Neural cell (in vitro differentiated cells): ENCODE measurements around the gene NELFA. TPM values are rescaled to one million over a fixed set of nuclear protein-coding genes. Genes with fewer than 3 reads are reported as not detected.

Source experiments
- H2AFZ ChIP-seq: fragments of 200-600, 300-800 bp; sonication (generic), shearing (Covaris generic); 2 replicates; pipeline ENCODE4 v1.6.0; 2014; ENCODE audit warnings: low read depth, mild to moderate bottlenecking, antibody characterized with exemption, low read length, moderate library complexity
- H3F3A ChIP-seq: fragments of 200-600 bp; shearing (Covaris generic); 2 replicates; pipeline ENCODE4 v1.6.1; 2016; ENCODE audit warnings: mild to moderate bottlenecking, moderate library complexity, mixed read lengths, antibody characterized with exemption, low read length; ENCODE audit not compliant: insufficient read depth, poor library complexity, severe bottlenecking
- H3K27ac ChIP-seq: fragments of 200-600, 300-800 bp; sonication (generic), shearing (Covaris generic); 2 replicates; pipeline ENCODE4 v1.5.1; 2014; ENCODE audit warnings: mild to moderate bottlenecking, low read length, moderate library complexity
- H3K27me3 ChIP-seq: fragments of 300-800, 200-600 bp; sonication (generic), shearing (Covaris generic); 2 replicates; pipeline ENCODE4 v1.6.0; 2014; ENCODE audit warnings: mild to moderate bottlenecking, low read depth, low read length, moderate library complexity; ENCODE audit not compliant: insufficient read depth
- H3K36me3 ChIP-seq: fragments of 300-800, 200-600 bp; sonication (generic), shearing (Covaris generic); 2 replicates; pipeline ENCODE4 v1.5.1; 2014; ENCODE audit warnings: mild to moderate bottlenecking, antibody characterized with exemption, low read length, moderate library complexity; ENCODE audit not compliant: insufficient read depth
- H3K4me2 ChIP-seq: fragments of 300-800, 200-600 bp; sonication (generic), shearing (Covaris generic); 2 replicates; pipeline ENCODE4 v1.6.0; 2014; ENCODE audit warnings: mild to moderate bottlenecking, low read length
- H3K4me3 ChIP-seq: fragments of 300-800, 200-600 bp; sonication (generic), shearing (Covaris generic); 2 replicates; pipeline ENCODE4 v1.5.1; 2014; ENCODE audit warnings: mild to moderate bottlenecking, low read length, moderate library complexity
- H3K79me2 ChIP-seq: fragments of 200-600 bp; shearing (Covaris generic); replicated peaks from 2 replicates; pipeline ENCODE4 v1.6.0; 2014; ENCODE audit warnings: mild to moderate bottlenecking, low read length, moderate library complexity; ENCODE audit not compliant: insufficient read depth
- H3K9ac ChIP-seq: fragments of 300-800, 200-600 bp; sonication (generic), shearing (Covaris generic); 2 replicates; pipeline ENCODE4 v1.6.1; 2016; ENCODE audit warnings: mild to moderate bottlenecking, low read length, mixed read lengths
- H3K9me2 ChIP-seq: fragments of 200-600 bp; shearing (Covaris generic); 2 replicates; pipeline ENCODE4 v1.6.1; 2016; ENCODE audit warnings: mild to moderate bottlenecking, low read length, mixed read lengths; ENCODE audit not compliant: insufficient read depth
- H3K9me3 ChIP-seq: fragments of 200-600, 300-800 bp; sonication (generic), shearing (Covaris generic); 2 replicates; pipeline ENCODE4 v1.6.1; 2016; ENCODE audit warnings: mild to moderate bottlenecking, mixed run types, low read length, moderate library complexity, mixed read lengths
- H4K20me1 ChIP-seq: fragments of 200-600 bp; shearing (Covaris generic); 2 replicates; pipeline ENCODE4 v1.6.1; 2016; ENCODE audit warnings: mild to moderate bottlenecking, mixed run types; ENCODE audit not compliant: insufficient read depth
- EP300 ChIP-seq: fragments of 450-650 bp; conservative IDR thresholded peaks from 2 replicates; pipeline ENCODE4 v1.6.1; 2014; ENCODE audit warnings: antibody characterized with exemption, mild to moderate bottlenecking, moderate library complexity; ENCODE audit not compliant: poor library complexity, severe bottlenecking
- EZH2 ChIP-seq: fragments of 200-600, 300-800 bp; shearing (Covaris generic), sonication (generic); IDR thresholded peaks from 2 replicates; pipeline ENCODE4 v1.6.1; 2014; ENCODE audit warnings: antibody characterized with exemption, low read length, borderline replicate concordance, mild to moderate bottlenecking; ENCODE audit not compliant: insufficient read depth, poor library complexity, severe bottlenecking
- MXI1 ChIP-seq: fragments of 450-650 bp; conservative IDR thresholded peaks from 2 replicates; pipeline ENCODE4 v1.6.1; 2014; ENCODE audit warnings: antibody characterized with exemption, mild to moderate bottlenecking; ENCODE audit not compliant: poor library complexity, severe bottlenecking
- POLR2AphosphoS5 ChIP-seq: IDR thresholded peaks from 2 replicates; pipeline ENCODE4 v1.6.1; 2012
- RAD21 ChIP-seq: fragments of 450-650 bp; conservative IDR thresholded peaks from 2 replicates; pipeline ENCODE4 v1.6.1; 2014; ENCODE audit warnings: antibody characterized with exemption, mild to moderate bottlenecking, moderate library complexity
- SMC3 ChIP-seq: fragments of 450-650 bp; conservative IDR thresholded peaks from 2 replicates; pipeline ENCODE4 v1.6.1; 2014; ENCODE audit warnings: antibody characterized with exemption, mild to moderate bottlenecking, moderate library complexity; ENCODE audit not compliant: poor library complexity
- TAF1 ChIP-seq: IDR thresholded peaks from 2 replicates; pipeline ENCODE4 v1.6.1; 2012; ENCODE audit warnings: low read depth
- polyA plus RNA-seq: library from polyadenylated mRNA; depleted of rRNA; stranded (reverse); fragments of >200 nt; gene quantifications from 2 replicates; pipeline ENCODE4 v1.2.3, GENCODE V29; 2014
- TF ChIP-seq, protein P1 (sequence below): fragments of 450-650 bp; IDR thresholded peaks from 2 replicates; pipeline ENCODE4 v1.5.1; 2014; ENCODE audit warnings: antibody characterized with exemption, mild to moderate bottlenecking, moderate library complexity; ENCODE audit not compliant: poor library complexity, severe bottlenecking
- TF ChIP-seq, protein P2 (sequence below): IDR thresholded peaks from 2 replicates; pipeline ENCODE4 v1.6.1; 2012; ENCODE audit warnings: borderline replicate concordance

NELFA gene
- polyA plus RNA-seq, 1 donor from 2014 or later: 40.5 TPM

DNA sequence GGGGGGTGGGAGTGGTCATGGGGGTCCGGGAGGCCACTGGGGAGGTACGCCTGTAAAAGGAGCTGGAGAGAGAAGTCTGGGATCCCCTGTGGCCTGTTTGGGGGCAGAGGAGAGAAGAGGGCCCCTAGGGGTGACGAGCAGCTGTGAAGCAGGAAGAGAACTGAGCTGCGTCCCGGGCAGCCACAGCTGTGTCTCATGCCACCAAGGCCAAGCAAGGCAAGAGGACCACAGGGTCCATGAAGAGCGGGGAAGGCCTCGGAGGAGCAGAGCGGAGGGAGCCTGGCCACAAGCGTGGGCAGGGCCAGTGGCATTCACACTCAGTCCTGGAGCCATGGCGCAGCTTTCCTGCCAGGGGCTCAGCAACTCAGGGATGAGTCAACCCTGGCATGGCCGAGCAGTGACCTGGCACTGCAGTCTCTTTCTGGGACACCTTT, 36.8 kb upstream of the NELFA start:
- Histone ChIP-seq H3K9ac (no peak overlapping the region), H3K4me3 (no peak overlapping the region), H3K27ac (no peak overlapping the region), H3K36me3 (no peaks in the 10 kb centered on the region), H2AFZ (no peak overlapping the region), H4K20me1 (no peaks in the 10 kb centered on the region), H3K79me2 (peaks cover 12% of the 10 kb centered on the region), H3K9me2 (no peaks in the 10 kb centered on the region), H3K27me3 (peaks cover 8% of the 10 kb centered on the region), H3F3A (no peaks in the 10 kb centered on the region), H3K4me2 (no peak overlapping the region), H3K9me3 (no peaks in the 10 kb centered on the region)
- TF ChIP-seq, protein P1, sequence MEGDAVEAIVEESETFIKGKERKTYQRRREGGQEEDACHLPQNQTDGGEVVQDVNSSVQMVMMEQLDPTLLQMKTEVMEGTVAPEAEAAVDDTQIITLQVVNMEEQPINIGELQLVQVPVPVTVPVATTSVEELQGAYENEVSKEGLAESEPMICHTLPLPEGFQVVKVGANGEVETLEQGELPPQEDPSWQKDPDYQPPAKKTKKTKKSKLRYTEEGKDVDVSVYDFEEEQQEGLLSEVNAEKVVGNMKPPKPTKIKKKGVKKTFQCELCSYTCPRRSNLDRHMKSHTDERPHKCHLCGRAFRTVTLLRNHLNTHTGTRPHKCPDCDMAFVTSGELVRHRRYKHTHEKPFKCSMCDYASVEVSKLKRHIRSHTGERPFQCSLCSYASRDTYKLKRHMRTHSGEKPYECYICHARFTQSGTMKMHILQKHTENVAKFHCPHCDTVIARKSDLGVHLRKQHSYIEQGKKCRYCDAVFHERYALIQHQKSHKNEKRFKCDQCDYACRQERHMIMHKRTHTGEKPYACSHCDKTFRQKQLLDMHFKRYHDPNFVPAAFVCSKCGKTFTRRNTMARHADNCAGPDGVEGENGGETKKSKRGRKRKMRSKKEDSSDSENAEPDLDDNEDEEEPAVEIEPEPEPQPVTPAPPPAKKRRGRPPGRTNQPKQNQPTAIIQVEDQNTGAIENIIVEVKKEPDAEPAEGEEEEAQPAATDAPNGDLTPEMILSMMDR: no peak
- TF ChIP-seq POLR2AphosphoS5 (no peak), EP300 (no peak), MXI1 (no peak), EZH2 (no peak), SMC3 (no peak), TAF1 (no peak), RAD21 (no peak)
- TF ChIP-seq, protein P2, sequence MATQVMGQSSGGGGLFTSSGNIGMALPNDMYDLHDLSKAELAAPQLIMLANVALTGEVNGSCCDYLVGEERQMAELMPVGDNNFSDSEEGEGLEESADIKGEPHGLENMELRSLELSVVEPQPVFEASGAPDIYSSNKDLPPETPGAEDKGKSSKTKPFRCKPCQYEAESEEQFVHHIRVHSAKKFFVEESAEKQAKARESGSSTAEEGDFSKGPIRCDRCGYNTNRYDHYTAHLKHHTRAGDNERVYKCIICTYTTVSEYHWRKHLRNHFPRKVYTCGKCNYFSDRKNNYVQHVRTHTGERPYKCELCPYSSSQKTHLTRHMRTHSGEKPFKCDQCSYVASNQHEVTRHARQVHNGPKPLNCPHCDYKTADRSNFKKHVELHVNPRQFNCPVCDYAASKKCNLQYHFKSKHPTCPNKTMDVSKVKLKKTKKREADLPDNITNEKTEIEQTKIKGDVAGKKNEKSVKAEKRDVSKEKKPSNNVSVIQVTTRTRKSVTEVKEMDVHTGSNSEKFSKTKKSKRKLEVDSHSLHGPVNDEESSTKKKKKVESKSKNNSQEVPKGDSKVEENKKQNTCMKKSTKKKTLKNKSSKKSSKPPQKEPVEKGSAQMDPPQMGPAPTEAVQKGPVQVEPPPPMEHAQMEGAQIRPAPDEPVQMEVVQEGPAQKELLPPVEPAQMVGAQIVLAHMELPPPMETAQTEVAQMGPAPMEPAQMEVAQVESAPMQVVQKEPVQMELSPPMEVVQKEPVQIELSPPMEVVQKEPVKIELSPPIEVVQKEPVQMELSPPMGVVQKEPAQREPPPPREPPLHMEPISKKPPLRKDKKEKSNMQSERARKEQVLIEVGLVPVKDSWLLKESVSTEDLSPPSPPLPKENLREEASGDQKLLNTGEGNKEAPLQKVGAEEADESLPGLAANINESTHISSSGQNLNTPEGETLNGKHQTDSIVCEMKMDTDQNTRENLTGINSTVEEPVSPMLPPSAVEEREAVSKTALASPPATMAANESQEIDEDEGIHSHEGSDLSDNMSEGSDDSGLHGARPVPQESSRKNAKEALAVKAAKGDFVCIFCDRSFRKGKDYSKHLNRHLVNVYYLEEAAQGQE: no peak

DNA sequence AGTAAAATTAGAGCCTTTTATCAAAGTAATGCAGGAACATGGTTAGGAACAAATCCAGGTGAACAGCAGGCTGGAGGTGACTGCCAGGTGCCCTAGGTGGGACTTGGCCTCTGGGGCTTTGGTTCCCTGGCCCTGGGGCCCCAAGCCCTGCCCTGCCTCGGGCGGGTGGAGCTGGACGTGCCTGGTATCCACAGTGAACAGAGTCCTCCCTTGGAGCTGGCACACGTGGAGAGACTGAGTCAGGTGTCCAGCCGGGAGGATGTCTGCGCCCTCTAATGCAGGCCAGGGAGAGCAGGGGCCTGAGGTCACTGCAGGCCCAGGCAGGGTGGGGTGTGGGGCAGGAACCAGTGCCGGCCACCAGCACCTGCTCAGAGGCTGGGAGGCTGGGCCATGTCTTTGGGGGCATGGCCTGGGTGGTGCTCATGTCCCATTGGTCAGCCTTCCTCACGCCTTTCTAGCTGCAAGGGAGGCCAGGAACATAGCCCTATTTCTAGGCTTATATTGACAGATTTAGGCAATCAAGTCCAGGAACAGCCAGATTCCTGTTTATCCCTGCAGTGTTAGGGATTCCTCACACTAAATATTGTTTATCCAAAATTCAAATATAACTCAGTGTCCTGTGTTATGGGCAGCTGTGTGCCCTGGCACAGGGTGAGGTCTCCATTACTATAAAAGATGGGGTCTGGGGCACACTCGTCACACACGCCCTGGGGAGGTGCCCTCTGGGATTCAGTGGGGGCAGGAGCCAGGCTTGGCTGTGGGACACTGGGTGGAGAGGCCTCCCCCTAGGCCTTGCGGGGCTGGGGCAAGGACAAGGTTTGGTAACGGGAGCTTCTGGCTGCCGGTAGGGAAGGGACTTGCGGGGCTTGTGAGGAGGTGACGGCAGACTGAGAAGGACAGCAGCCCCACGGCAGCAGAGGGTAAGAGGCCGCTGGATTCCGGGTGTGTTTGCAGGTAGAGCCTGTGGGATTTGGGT, 36.1 kb upstream of the NELFA start:
- Histone ChIP-seq H3K27ac (no peak overlapping the region), H3K36me3 (no peaks in the 10 kb centered on the region), H3K79me2 (peaks cover 12% of the 10 kb centered on the region), H3K9me2 (no peaks in the 10 kb centered on the region), H3K9me3 (no peaks in the 10 kb centered on the region), H4K20me1 (no peaks in the 10 kb centered on the region), H2AFZ (no peak overlapping the region), H3F3A (no peaks in the 10 kb centered on the region), H3K27me3 (peaks cover 14% of the 10 kb centered on the region), H3K9ac (no peak overlapping the region), H3K4me2 (no peak overlapping the region), H3K4me3 (no peak overlapping the region)
- TF ChIP-seq MXI1 (no peak), EZH2 (no peak), SMC3 (no peak), POLR2AphosphoS5 (no peak), TAF1 (no peak), EP300 (no peak), RAD21 (no peak)
- TF ChIP-seq, protein P2: no peak
- TF ChIP-seq, protein P1: no peak
